Activated CD8-positive, alpha-beta T cell treated with anti-CD3 and anti-CD28 coated beads for 36 hours (primary cell): ENCODE measurements around the gene THADA. TPM values are rescaled to one million over a fixed set of nuclear protein-coding genes. Genes with fewer than 3 reads are reported as not detected.
A peak's percentile ranks its signal among the peaks of the same experiment; 100 is the strongest.

Experiments
- ATAC-seq: fragments of 200-7000 bp; cut with Tn5 transposase; one replicate; pipeline ENCODE4 v1.10.0; 2021; ENCODE audit warnings: mild to moderate bottlenecking, moderate library complexity
- CTCF ChIA-PET: fragments of 350-600 bp; sonication (Branson Sonifier 250); formaldehyde crosslinking; loops from one replicate; lab custom pipeline; 2021; ENCODE audit warnings: antibody characterized with exemption; lab: Charles Lee
- POLR2A ChIA-PET: fragments of 350-600 bp; sonication (Branson Sonifier 250); formaldehyde crosslinking; loops from one replicate; lab custom pipeline; 2021; ENCODE audit warnings: antibody characterized with exemption; lab: Charles Lee
- DNase-seq: peaks from one replicate; pipeline ENCODE4 v3.0.0-alpha.2; 2020
- H3K27ac Mint-ChIP-seq: one replicate; pipeline ENCODE4 v1.8.0; 2021; ENCODE audit warnings: mild to moderate bottlenecking, mixed read lengths
- H3K27me3 Mint-ChIP-seq: one replicate; pipeline ENCODE4 v1.8.0; 2021; ENCODE audit warnings: mixed read lengths
- H3K36me3 Mint-ChIP-seq: one replicate; pipeline ENCODE4 v1.8.0; 2021; ENCODE audit warnings: low read depth, mixed read lengths
- H3K4me1 Mint-ChIP-seq: one replicate; pipeline ENCODE4 v1.8.0; 2021; ENCODE audit warnings: low read depth, mixed read lengths
- H3K4me3 Mint-ChIP-seq: one replicate; pipeline ENCODE4 v1.8.0; 2021; ENCODE audit warnings: mild to moderate bottlenecking, moderate library complexity, mixed read lengths
- H3K9me3 Mint-ChIP-seq: one replicate; pipeline ENCODE4 v1.8.0; 2021; ENCODE audit warnings: mixed read lengths
- CTCF ChIP-seq: fragments of 200-600 bp; IDR thresholded peaks from one replicate; pipeline ENCODE4 v1.8.0; 2022; ENCODE audit warnings: antibody characterized with exemption, mild to moderate bottlenecking
- intact Hi-C: fragments of 100-400 bp; cut with micrococcal nuclease; formaldehyde crosslinking; loops from one replicate; pipeline ENCODE4 v1.10.0; 2022
- total RNA-seq, 2 experiments: library from RNA; stranded (reverse); gene quantifications; one replicate each; pipeline ENCODE4 v1.2.3, GENCODE V29; 2021

THADA gene
- total RNA-seq, 2 experiments from 2014 or later, result 31.3 to 31.6 TPM

GRCh38 chr2:43384143-43384542 is 211.7 kb downstream of the THADA start:
- ChIA-PET CTCF (no interaction called here), POLR2A (interaction anchor here (0.6 kb wide), 1 partner anchor 8 kb away, joined by 3 read pairs; no protein-coding TSS in a partner anchor)
- no peaks in the 10 kb centered on the region for H3K27me3 Mint-ChIP-seq
- peaks cover 10% of the 10 kb centered on the region for H3K36me3 Mint-ChIP-seq
- peak overlapping the region; percentile 39 for H3K27ac Mint-ChIP-seq
- no peak overlapping the region for H3K4me3 Mint-ChIP-seq
- no peaks in the 10 kb centered on the region for H3K9me3 Mint-ChIP-seq
- ATAC-seq, result no peak
- no peak for DNase-seq
- intact Hi-C loops, result no loop called here
- H3K4me1 Mint-ChIP-seq, result peaks cover 41% of the 10 kb centered on the region
- no peak for TF ChIP-seq CTCF

- peak; percentile 69 for ATAC-seq
Measured at GRCh38 chr2:43383533-43383932, 212.3 kb downstream of the THADA start.

GRCh38 chr2:43379494-43379893 is 216.3 kb downstream of the THADA start:
- DNase-seq (no peak), ATAC-seq (no peak)
- TF ChIP-seq CTCF, result no peak
- ChIA-PET POLR2A (interaction anchor here (1.0 kb wide), 1 partner anchor 9 kb away, joined by 3 read pairs; no protein-coding TSS in a partner anchor), CTCF (interaction anchor here (1.0 kb wide), 1 partner anchor 150 kb away, joined by 3 read pairs; no protein-coding TSS in a partner anchor)
- H3K9me3 Mint-ChIP-seq, result no peaks in the 10 kb centered on the region
- H3K4me1 Mint-ChIP-seq, result peaks cover 25% of the 10 kb centered on the region
- H3K4me3 Mint-ChIP-seq, result no peak overlapping the region
- H3K36me3 Mint-ChIP-seq, result peaks cover 18% of the 10 kb centered on the region
- intact Hi-C loops, result no loop called here
- no peaks in the 10 kb centered on the region for H3K27me3 Mint-ChIP-seq
- no peak overlapping the region for H3K27ac Mint-ChIP-seq

More at GRCh38 chr2:43383533-43383932, 212.3 kb downstream of the THADA start:
- H3K27me3 Mint-ChIP-seq, result no peaks in the 10 kb centered on the region
- POLR2A ChIA-PET, result interaction anchor here (0.6 kb wide), 1 partner anchor 9 kb away, joined by 3 read pairs; no protein-coding TSS in a partner anchor
- TF ChIP-seq CTCF, result no peak
- H3K27ac Mint-ChIP-seq, result peak overlapping the region; percentile 39
- peak; percentile 14 for DNase-seq
- H3K4me1 Mint-ChIP-seq, result peaks cover 36% of the 10 kb centered on the region
- CTCF ChIA-PET, result no interaction called here
- no peak overlapping the region for H3K4me3 Mint-ChIP-seq
- peaks cover 15% of the 10 kb centered on the region for H3K36me3 Mint-ChIP-seq
- intact Hi-C loops, result no loop called here
- no peaks in the 10 kb centered on the region for H3K9me3 Mint-ChIP-seq

- ATAC-seq, result no peak
- POLR2A ChIA-PET, result interaction anchor here (1.0 kb wide), 1 partner anchor 24 kb away, joined by 5 read pairs; no protein-coding TSS in a partner anchor
- H3K27ac Mint-ChIP-seq, result no peak overlapping the region
- H3K4me3 Mint-ChIP-seq, result no peak overlapping the region
- no peaks in the 10 kb centered on the region for H3K27me3 Mint-ChIP-seq
- intact Hi-C loops, result no loop called here
- H3K9me3 Mint-ChIP-seq, result no peaks in the 10 kb centered on the region
- H3K36me3 Mint-ChIP-seq, result peaks cover 17% of the 10 kb centered on the region
- no peak for DNase-seq
- TF ChIP-seq CTCF, result no peak
- CTCF ChIA-PET, result no interaction called here
- H3K4me1 Mint-ChIP-seq, result peaks cover 11% of the 10 kb centered on the region
Measured at GRCh38 chr2:43377327-43377726, 218.5 kb downstream of the THADA start.

GRCh38 chr2:43376523-43377198 is 219.2 kb downstream of the THADA start:
- DNase-seq (no peak), ATAC-seq (no peak)
- intact Hi-C loops, result no loop called here
- ChIA-PET POLR2A (interaction anchor here (1.0 kb wide), 1 partner anchor 25 kb away, joined by 5 read pairs; no protein-coding TSS in a partner anchor), CTCF (no interaction called here)
- no peaks in the 10 kb centered on the region for H3K9me3 Mint-ChIP-seq
- peaks cover 11% of the 10 kb centered on the region for H3K4me1 Mint-ChIP-seq
- no peak overlapping the region for H3K27ac Mint-ChIP-seq
- no peak overlapping the region for H3K4me3 Mint-ChIP-seq
- H3K27me3 Mint-ChIP-seq, result no peaks in the 10 kb centered on the region
- peaks cover 12% of the 10 kb centered on the region for H3K36me3 Mint-ChIP-seq
- no peak for TF ChIP-seq CTCF
